Liver (tissue), 3 donors: ENCODE data around the gene IRS4.

Source experiments
- ATF3 ChIP-seq: IDR thresholded peaks from 2 replicates; pipeline ENCODE4 v1.6.1; 2016; ENCODE audit warnings: antibody characterized with exemption
- EGR1 ChIP-seq, 2 donors: IDR thresholded peaks; 2 replicates each; pipeline ENCODE4 v1.6.1; 2016 to 2018; ENCODE audit warnings: antibody characterized with exemption in 2 of 2, low read depth in 2 of 2
- FOXA1 ChIP-seq: IDR thresholded peaks from 2 replicates; pipeline ENCODE4 v1.6.1; 2016; ENCODE audit warnings: antibody characterized with exemption
- GABPA ChIP-seq, 2 donors: IDR thresholded peaks in 1 of 2; conservative IDR thresholded peaks in 1 of 2; 2 replicates each; pipeline ENCODE4 v1.6.1; 2016; ENCODE audit warnings: antibody characterized with exemption in 2 of 2, mild to moderate bottlenecking in 1 of 2, moderate library complexity in 1 of 2
- HNF4A ChIP-seq, 2 donors: conservative IDR thresholded peaks; 2 replicates each; pipeline ENCODE4 v1.6.1; 2016; ENCODE audit warnings: antibody characterized with exemption in 2 of 2, mild to moderate bottlenecking in 2 of 2
- HNF4G ChIP-seq: IDR thresholded peaks from 2 replicates; pipeline ENCODE4 v1.6.1; 2016; ENCODE audit warnings: antibody characterized with exemption
- RAD21 ChIP-seq, 2 donors: IDR thresholded peaks; 2 replicates each; pipeline ENCODE4 v1.6.1; 2016; ENCODE audit warnings: antibody characterized with exemption in 2 of 2, mild to moderate bottlenecking in 2 of 2
- YY1 ChIP-seq: IDR thresholded peaks from 2 replicates; pipeline ENCODE4 v1.6.1; 2016; ENCODE audit warnings: antibody characterized with exemption, mild to moderate bottlenecking
- ZBTB33 ChIP-seq: IDR thresholded peaks from 2 replicates; pipeline ENCODE4 v1.6.1; 2016; ENCODE audit warnings: antibody characterized with exemption
- TF ChIP-seq, protein P1 (sequence below): fragments of 150-350 bp; IDR thresholded peaks from 2 replicates; pipeline ENCODE4 v1.5.1; 2017; ENCODE audit warnings: improper control_type of control experiment, low read depth, low read length; ENCODE audit not compliant: missing input control
- TF ChIP-seq, protein P2 (sequence below): IDR thresholded peaks from 2 replicates; pipeline ENCODE4 v1.6.1; 2016; ENCODE audit warnings: antibody characterized with exemption, mild to moderate bottlenecking
- TF ChIP-seq, protein P3 (sequence below): IDR thresholded peaks from 2 replicates; pipeline ENCODE4 v1.6.1; 2016; ENCODE audit warnings: antibody characterized with exemption
- donor health status: healthy.
- donor health status: healthy.

GRCh38 chrX:108735091-108735678 is 1.2 kb downstream of the IRS4 start:
- TF ChIP-seq, protein P1, sequence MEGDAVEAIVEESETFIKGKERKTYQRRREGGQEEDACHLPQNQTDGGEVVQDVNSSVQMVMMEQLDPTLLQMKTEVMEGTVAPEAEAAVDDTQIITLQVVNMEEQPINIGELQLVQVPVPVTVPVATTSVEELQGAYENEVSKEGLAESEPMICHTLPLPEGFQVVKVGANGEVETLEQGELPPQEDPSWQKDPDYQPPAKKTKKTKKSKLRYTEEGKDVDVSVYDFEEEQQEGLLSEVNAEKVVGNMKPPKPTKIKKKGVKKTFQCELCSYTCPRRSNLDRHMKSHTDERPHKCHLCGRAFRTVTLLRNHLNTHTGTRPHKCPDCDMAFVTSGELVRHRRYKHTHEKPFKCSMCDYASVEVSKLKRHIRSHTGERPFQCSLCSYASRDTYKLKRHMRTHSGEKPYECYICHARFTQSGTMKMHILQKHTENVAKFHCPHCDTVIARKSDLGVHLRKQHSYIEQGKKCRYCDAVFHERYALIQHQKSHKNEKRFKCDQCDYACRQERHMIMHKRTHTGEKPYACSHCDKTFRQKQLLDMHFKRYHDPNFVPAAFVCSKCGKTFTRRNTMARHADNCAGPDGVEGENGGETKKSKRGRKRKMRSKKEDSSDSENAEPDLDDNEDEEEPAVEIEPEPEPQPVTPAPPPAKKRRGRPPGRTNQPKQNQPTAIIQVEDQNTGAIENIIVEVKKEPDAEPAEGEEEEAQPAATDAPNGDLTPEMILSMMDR: no peak
- no peak for TF ChIP-seq EGR1 (IDR thresholded peaks at IDR 0.05; ENCODE audit: low read depth in 2 of 2)
- TF ChIP-seq, protein P2, sequence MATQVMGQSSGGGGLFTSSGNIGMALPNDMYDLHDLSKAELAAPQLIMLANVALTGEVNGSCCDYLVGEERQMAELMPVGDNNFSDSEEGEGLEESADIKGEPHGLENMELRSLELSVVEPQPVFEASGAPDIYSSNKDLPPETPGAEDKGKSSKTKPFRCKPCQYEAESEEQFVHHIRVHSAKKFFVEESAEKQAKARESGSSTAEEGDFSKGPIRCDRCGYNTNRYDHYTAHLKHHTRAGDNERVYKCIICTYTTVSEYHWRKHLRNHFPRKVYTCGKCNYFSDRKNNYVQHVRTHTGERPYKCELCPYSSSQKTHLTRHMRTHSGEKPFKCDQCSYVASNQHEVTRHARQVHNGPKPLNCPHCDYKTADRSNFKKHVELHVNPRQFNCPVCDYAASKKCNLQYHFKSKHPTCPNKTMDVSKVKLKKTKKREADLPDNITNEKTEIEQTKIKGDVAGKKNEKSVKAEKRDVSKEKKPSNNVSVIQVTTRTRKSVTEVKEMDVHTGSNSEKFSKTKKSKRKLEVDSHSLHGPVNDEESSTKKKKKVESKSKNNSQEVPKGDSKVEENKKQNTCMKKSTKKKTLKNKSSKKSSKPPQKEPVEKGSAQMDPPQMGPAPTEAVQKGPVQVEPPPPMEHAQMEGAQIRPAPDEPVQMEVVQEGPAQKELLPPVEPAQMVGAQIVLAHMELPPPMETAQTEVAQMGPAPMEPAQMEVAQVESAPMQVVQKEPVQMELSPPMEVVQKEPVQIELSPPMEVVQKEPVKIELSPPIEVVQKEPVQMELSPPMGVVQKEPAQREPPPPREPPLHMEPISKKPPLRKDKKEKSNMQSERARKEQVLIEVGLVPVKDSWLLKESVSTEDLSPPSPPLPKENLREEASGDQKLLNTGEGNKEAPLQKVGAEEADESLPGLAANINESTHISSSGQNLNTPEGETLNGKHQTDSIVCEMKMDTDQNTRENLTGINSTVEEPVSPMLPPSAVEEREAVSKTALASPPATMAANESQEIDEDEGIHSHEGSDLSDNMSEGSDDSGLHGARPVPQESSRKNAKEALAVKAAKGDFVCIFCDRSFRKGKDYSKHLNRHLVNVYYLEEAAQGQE: no peak
- no peak for TF ChIP-seq YY1
- no peak for TF ChIP-seq ZBTB33
- TF ChIP-seq GABPA (IDR thresholded peaks at IDR 0.05 in 1 of 2, conservative IDR thresholded peaks at IDR 0.05 in 1 of 2): no peak
- TF ChIP-seq, protein P3, sequence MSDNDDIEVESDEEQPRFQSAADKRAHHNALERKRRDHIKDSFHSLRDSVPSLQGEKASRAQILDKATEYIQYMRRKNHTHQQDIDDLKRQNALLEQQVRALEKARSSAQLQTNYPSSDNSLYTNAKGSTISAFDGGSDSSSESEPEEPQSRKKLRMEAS: no peak
- no peak for TF ChIP-seq ATF3
- TF ChIP-seq RAD21 (IDR thresholded peaks at IDR 0.05): no peak
- TF ChIP-seq HNF4A (conservative IDR thresholded peaks at IDR 0.05): no peak
- TF ChIP-seq HNF4G: no peak
- TF ChIP-seq FOXA1: no peak
